MM.1S (cell line): ENCODE measurements around the gene LRRC38.

Experiments
- CTCF ChIP-seq: fragments of 300-600 bp; sonication (generic); IDR thresholded peaks from 2 replicates; pipeline ENCODE4 v1.5.1; 2016; ENCODE audit warnings: antibody characterized with exemption, low read length, mixed read lengths
- EZH2 ChIP-seq: fragments of 300-600 bp; sonication (generic); optimal IDR thresholded peaks from 2 replicates; pipeline ENCODE3; 2017; ENCODE audit warnings: low read depth, mild to moderate bottlenecking, antibody characterized with exemption, low read length, mixed read lengths
- EZH2phosphoT487 ChIP-seq: fragments of 300-600 bp; sonication (generic); IDR thresholded peaks from 2 replicates; pipeline ENCODE4 v1.6.1; 2018; ENCODE audit warnings: antibody characterized with exemption, low read length

- no peak for TF ChIP-seq CTCF
- no peak for TF ChIP-seq EZH2
- TF ChIP-seq EZH2phosphoT487 = no peak
These were observed 25.9 kb upstream of the LRRC38 start for GRCh38 chr1:13539683-13540082.
